GM12878 (cell line): ENCODE measurements around the gene CALM3. TPM values are rescaled to one million over a fixed set of nuclear protein-coding genes. Genes with fewer than 3 reads are reported as not detected.

ENCODE experiments used
- ATAC-seq: fragments of 200-7000 bp; cut with Tn5 transposase; 3 replicates; pipeline ENCODE4 v1.9.1; 2020; ENCODE audit warnings: mild to moderate bottlenecking, moderate library complexity
- BruUV-seq: library from RNA; stranded (reverse); fragments of 400-500 nt; replicated peaks from 2 replicates; lab custom pipeline; 2021; lab: Mats Ljungman, UMichigan
- CTCF ChIA-PET: fragments of 300-600 bp; sonication (Branson Sonifier 250); formaldehyde crosslinking; extraction: SDS; loops from one replicate; lab custom pipeline; 2021; ENCODE audit warnings: inconsistent platforms; lab: Yijun Ruan, JAX
- POLR2A ChIA-PET: fragments of 350-600 bp; formaldehyde crosslinking; extraction: SDS; loops from one replicate; lab custom pipeline; 2021; ENCODE audit warnings: inconsistent platforms; lab: Charles Lee
- RAD21 ChIA-PET: fragments of 300-600 bp; sonication (Branson Sonifier 250); formaldehyde crosslinking; loops from one replicate; lab custom pipeline; 2023; ENCODE audit warnings: antibody characterized with exemption; ENCODE audit not compliant: unreplicated experiment; lab: Charles Lee
- SMC1A ChIA-PET: fragments of 300-600 bp; sonication (Branson Sonifier 250); formaldehyde crosslinking; loops from one replicate; lab custom pipeline; 2023; ENCODE audit not compliant: unreplicated experiment, uncharacterized antibody; lab: Charles Lee
- DNase-seq: peaks from one replicate; pipeline ENCODE4 v3.0.0-alpha.2; 2011; ENCODE audit warnings: low read depth, low spot score
- FAIRE-seq: peaks from 3 replicates; lab custom pipeline; 2011; peaks lifted over from hg19 to GRCh38; lab: Jason Lieb, UNC
- H2AFZ ChIP-seq: 2 replicates; pipeline ENCODE4 v1.6.0; 2011; ENCODE audit warnings: low read depth, low read length, control low read depth; ENCODE audit not compliant: control insufficient read depth
- H3K27ac ChIP-seq: 2 replicates; pipeline ENCODE4 v1.5.1; 2011; ENCODE audit warnings: control low read depth; ENCODE audit not compliant: control insufficient read depth, insufficient read depth
- H3K27me3 ChIP-seq, 2 experiments: replicated peaks in 1 of 2; 2 replicates each; pipeline versions ENCODE4 v1.6.0 to v1.6.1; 2011; ENCODE audit warnings: low read length in 1 of 2; ENCODE audit not compliant: control insufficient read depth in 2 of 2, insufficient read depth in 2 of 2
- H3K36me3 ChIP-seq, 2 experiments: 2 replicates each; pipeline ENCODE4 v1.5.1; 2011; ENCODE audit warnings: low read length in 1 of 2; ENCODE audit not compliant: control insufficient read depth in 2 of 2, insufficient read depth in 2 of 2
- H3K4me1 ChIP-seq: 2 replicates; pipeline ENCODE4 v1.6.1; 2011; ENCODE audit warnings: mild to moderate bottlenecking, low read length, moderate library complexity, mixed read lengths; ENCODE audit not compliant: control insufficient read depth, insufficient read depth
- H3K4me2 ChIP-seq: 2 replicates; pipeline ENCODE4 v1.6.0; 2011; ENCODE audit warnings: control low read depth; ENCODE audit not compliant: control insufficient read depth, insufficient read depth
- H3K4me3 ChIP-seq: fragments of 200-600 bp; sonication (generic); 2 replicates; pipeline ENCODE4 v1.5.1; 2016
- H3K79me2 ChIP-seq: 2 replicates; pipeline ENCODE4 v1.6.0; 2011; ENCODE audit warnings: low read length; ENCODE audit not compliant: control insufficient read depth, insufficient read depth
- H3K9ac ChIP-seq: 2 replicates; pipeline ENCODE4 v1.8.0; 2011; ENCODE audit warnings: low read length, control low read depth, mixed read lengths; ENCODE audit not compliant: control insufficient read depth, insufficient read depth
- H3K9me3 ChIP-seq: replicated peaks from 3 replicates; pipeline ENCODE4 v1.5.1; 2011; ENCODE audit warnings: mild to moderate bottlenecking, low read length; ENCODE audit not compliant: control insufficient read depth, insufficient read depth
- H4K20me1 ChIP-seq: 2 replicates; pipeline ENCODE4 v1.6.0; 2011; ENCODE audit not compliant: control insufficient read depth, insufficient read depth
- ETV6 ChIP-seq, 2 experiments: fragments of 450-650 bp in 1 of 2; IDR thresholded peaks in 1 of 2; conservative IDR thresholded peaks in 1 of 2; 2 replicates each; pipeline ENCODE4 v1.6.1; 2014; ENCODE audit warnings: antibody characterized with exemption in 1 of 2, borderline replicate concordance in 1 of 2, low read depth in 1 of 2, mild to moderate bottlenecking in 1 of 2, moderate library complexity in 1 of 2
- KLF5 ChIP-seq: fragments of 450-650 bp; IDR thresholded peaks from 2 replicates; pipeline ENCODE4 v1.6.1; 2014; ENCODE audit warnings: mild to moderate bottlenecking; ENCODE audit not compliant: partially characterized antibody
- NR2C2 ChIP-seq: IDR thresholded peaks from 2 replicates; pipeline ENCODE4 v1.6.1; 2011; ENCODE audit warnings: borderline replicate concordance, low read depth; ENCODE audit not compliant: control insufficient read depth, insufficient read length
- PBX3 ChIP-seq: IDR thresholded peaks from 2 replicates; pipeline ENCODE4 v1.6.1; 2011; ENCODE audit warnings: mild to moderate bottlenecking, low read depth, low read length, moderate library complexity; ENCODE audit not compliant: insufficient replicate concordance
- RBBP5 ChIP-seq: fragments of 200-600 bp; sonication (generic); conservative IDR thresholded peaks from 2 replicates; pipeline ENCODE4 v1.6.1; 2016
- SMARCA5 ChIP-seq: fragments of 450-650 bp; IDR thresholded peaks from 2 replicates; pipeline ENCODE4 v1.6.1; 2017; ENCODE audit warnings: mild to moderate bottlenecking
- SMC3 ChIP-seq: IDR thresholded peaks from 2 replicates; pipeline ENCODE4 v1.6.1; 2011; ENCODE audit warnings: low read length, improper control_type of control experiment, borderline replicate concordance
- ZBTB4 ChIP-seq: fragments of 450-650 bp; formaldehyde crosslinking; IDR thresholded peaks from 2 replicates; pipeline ENCODE4 v1.4.0; 2022; ENCODE audit warnings: mild to moderate bottlenecking, moderate library complexity
- ZNF207 ChIP-seq: fragments of 450-650 bp; IDR thresholded peaks from 2 replicates; pipeline ENCODE4 v1.6.1; 2014; ENCODE audit warnings: antibody characterized with exemption, mild to moderate bottlenecking, borderline replicate concordance
- WGBS: methylation state at CpG from one replicate; pipeline ENCODE4 v1.1.6; 2016; ENCODE audit warnings: low lambda C conversion rate; ENCODE audit not compliant: insufficient replicate concordance, insufficient coverage; ENCODE audit errors: missing lambda C conversion rate; 5-methylcytosine and 5-hydroxymethylcytosine counted together
- in situ Hi-C: fragments of 300-500 bp; cut with MboI; formaldehyde crosslinking; loops from 9 replicates; pipeline ENCODE4 v1.14.3; 2018; ENCODE audit warnings: mixed read lengths
- intact Hi-C: fragments of 100-400 bp; cut with micrococcal nuclease; formaldehyde crosslinking; loops from one replicate; pipeline ENCODE4 v1.14.2; 2022; ENCODE audit not compliant: unreplicated experiment
- polyA plus RNA-seq, 11 experiments: library from polyadenylated mRNA; depleted of rRNA in 4 of 11; unstranded in 6 of 11; stranded (reverse) in 5 of 11; fragments of >200 nt; fragmentation: Nextera tagmentation in 4 of 11; fragmentation: Illumina TruSeq in 1 of 11; extraction: Ambion mirVana in 4 of 11; extraction: Trizol in 1 of 11; gene quantifications; 1 replicate in 1 of 11; 2 replicates in 10 of 11; pipeline versions ENCODE4 v1.2.1 to v1.2.3, GENCODE V29; 2011 to 2016; ENCODE audit warnings: inconsistent platforms in 2 of 11, missing spikeins in 2 of 11, low read depth in 1 of 11
- total RNA-seq, 4 experiments: library from RNA; depleted of rRNA in 3 of 4; stranded (reverse); fragments of >200 nt in 3 of 4; fragmentation: Illumina TruSeq in 1 of 4; extraction: Trizol in 1 of 4; gene quantifications; 2 replicates each; pipeline versions ENCODE4 v1.2.1 to v1.2.3, GENCODE V29; 2013 to 2021
- TF ChIP-seq, protein P1 (sequence below): IDR thresholded peaks from 2 replicates; pipeline ENCODE4 v1.6.1; 2012; ENCODE audit warnings: improper control_type of control experiment, low read depth, low read length; ENCODE audit not compliant: insufficient replicate concordance

CALM3 gene
- total and polyA plus RNA-seq, 10 of the 15 experiments (the other 5 are each of a cell fraction or from before 2014, with no cell fraction given) = 164 to 849 (median 347) TPM

GRCh38 chr19:46600384-46601317 is 479 bp upstream of the CALM3 start:
- Histone ChIP-seq H3K27ac (peak overlapping the region; percentile 98), H2AFZ (peak overlapping the region; percentile 97), H3K79me2 (peaks cover 44% of the 10 kb centered on the region), H3K4me1 (peaks cover 12% of the 10 kb centered on the region), H3K27me3 (no peaks in the 10 kb centered on the region), H3K36me3 (peaks cover 2 to 4% of the 10 kb centered on the region in 2 experiments; a peak in 3 of 4 replicates), H3K9me3 (peaks cover 7% of the 10 kb centered on the region; the same call in 2 of the 3 replicates), H3K9ac (peak overlapping the region; percentile 99), H3K4me2 (peak overlapping the region; percentile 73), H4K20me1 (peaks cover 8% of the 10 kb centered on the region), H3K4me3 (peak overlapping the region; percentile 72)
- ChIA-PET SMC1A (interaction anchor here (0.7 to 4.7 kb wide), 6 partner anchors 15 to 61 kb away, joined by 3 to 83 read pairs (median 4); partner anchors contain the start of genes DACT3 and PTGIR), RAD21 (interaction anchor here (0.9 to 4.7 kb wide), 8 partner anchors 12 to 144 kb away, joined by 3 to 48 read pairs (median 6); partner anchors contain the start of genes DACT3 and PRKD2), POLR2A (interaction anchor here (1.0 to 7.3 kb wide), 7 partner anchors 12 to 883 kb away, joined by 3 to 72 read pairs (median 5); partner anchors contain the start of genes CCDC61, DACT3 and PTGIR), CTCF (interaction anchor here (0.8 to 5.6 kb wide), 7 partner anchors 14 to 584 kb away, joined by 3 to 73 read pairs (median 13); partner anchors contain the start of gene DACT3)
- in situ Hi-C loops (no loop called here), intact Hi-C loops (no loop called here)
- FAIRE-seq = peak; percentile 95
- BruUV-seq = TSS peak; percentile 90
- ATAC-seq = peak; percentile 81
- under 1% methylated on average over 67 of the region's 93 CpGs for WGBS
- peak; percentile 85 for DNase-seq
- no peak for TF ChIP-seq NR2C2
- TF ChIP-seq ETV6 (conservative IDR thresholded peaks at IDR 0.05 in 1 of 2, IDR thresholded peaks at IDR 0.05 in 1 of 2; ENCODE audit: borderline replicate concordance in 1 of 2, low read depth in 1 of 2) = 0 out of 4 replicates have a peak, but pooled peaks of 1 of the 2 experiments have one; percentile 35
- peak; percentile 100 for TF ChIP-seq ZNF207
- TF ChIP-seq SMARCA5 = peak; percentile 94
- no peak for TF ChIP-seq ZBTB4 (CRISPR knock-in tag)
- TF ChIP-seq RBBP5 = no peak
- no peak for TF ChIP-seq SMC3
- TF ChIP-seq, protein P1, sequence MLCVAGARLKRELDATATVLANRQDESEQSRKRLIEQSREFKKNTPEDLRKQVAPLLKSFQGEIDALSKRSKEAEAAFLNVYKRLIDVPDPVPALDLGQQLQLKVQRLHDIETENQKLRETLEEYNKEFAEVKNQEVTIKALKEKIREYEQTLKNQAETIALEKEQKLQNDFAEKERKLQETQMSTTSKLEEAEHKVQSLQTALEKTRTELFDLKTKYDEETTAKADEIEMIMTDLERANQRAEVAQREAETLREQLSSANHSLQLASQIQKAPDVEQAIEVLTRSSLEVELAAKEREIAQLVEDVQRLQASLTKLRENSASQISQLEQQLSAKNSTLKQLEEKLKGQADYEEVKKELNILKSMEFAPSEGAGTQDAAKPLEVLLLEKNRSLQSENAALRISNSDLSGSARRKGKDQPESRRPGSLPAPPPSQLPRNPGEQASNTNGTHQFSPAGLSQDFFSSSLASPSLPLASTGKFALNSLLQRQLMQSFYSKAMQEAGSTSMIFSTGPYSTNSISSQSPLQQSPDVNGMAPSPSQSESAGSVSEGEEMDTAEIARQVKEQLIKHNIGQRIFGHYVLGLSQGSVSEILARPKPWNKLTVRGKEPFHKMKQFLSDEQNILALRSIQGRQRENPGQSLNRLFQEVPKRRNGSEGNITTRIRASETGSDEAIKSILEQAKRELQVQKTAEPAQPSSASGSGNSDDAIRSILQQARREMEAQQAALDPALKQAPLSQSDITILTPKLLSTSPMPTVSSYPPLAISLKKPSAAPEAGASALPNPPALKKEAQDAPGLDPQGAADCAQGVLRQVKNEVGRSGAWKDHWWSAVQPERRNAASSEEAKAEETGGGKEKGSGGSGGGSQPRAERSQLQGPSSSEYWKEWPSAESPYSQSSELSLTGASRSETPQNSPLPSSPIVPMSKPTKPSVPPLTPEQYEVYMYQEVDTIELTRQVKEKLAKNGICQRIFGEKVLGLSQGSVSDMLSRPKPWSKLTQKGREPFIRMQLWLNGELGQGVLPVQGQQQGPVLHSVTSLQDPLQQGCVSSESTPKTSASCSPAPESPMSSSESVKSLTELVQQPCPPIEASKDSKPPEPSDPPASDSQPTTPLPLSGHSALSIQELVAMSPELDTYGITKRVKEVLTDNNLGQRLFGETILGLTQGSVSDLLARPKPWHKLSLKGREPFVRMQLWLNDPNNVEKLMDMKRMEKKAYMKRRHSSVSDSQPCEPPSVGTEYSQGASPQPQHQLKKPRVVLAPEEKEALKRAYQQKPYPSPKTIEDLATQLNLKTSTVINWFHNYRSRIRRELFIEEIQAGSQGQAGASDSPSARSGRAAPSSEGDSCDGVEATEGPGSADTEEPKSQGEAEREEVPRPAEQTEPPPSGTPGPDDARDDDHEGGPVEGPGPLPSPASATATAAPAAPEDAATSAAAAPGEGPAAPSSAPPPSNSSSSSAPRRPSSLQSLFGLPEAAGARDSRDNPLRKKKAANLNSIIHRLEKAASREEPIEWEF = no peak
- peak; percentile 99 for TF ChIP-seq KLF5
- TF ChIP-seq PBX3 = peak; percentile 81
